Measurements from ENCODE around the gene TNNC1. TPM values are rescaled to one million over a fixed set of nuclear protein-coding genes. Genes with fewer than 3 reads are reported as not detected.

Gene TNNC1
- total and polyA plus RNA-seq, 9 of the 15 experiments (the other 6 are each of a cell fraction or from before 2014, with no cell fraction given): 0.08 to 0.85 (median 0.42) TPM; not detected in 4

- Histone ChIP-seq H3K27ac (ENCODE audit: extremely low read depth, low read depth, low read length) (no peak overlapping the region), H3K27me3 (ENCODE audit: control insufficient read depth in 2 of 2, insufficient read depth in 2 of 2, low read length in 2 of 2) (peaks cover 0 to 4% of the 10 kb centered on the region in 2 experiments; a peak in 1 of 5 replicates), H3K79me2 (ENCODE audit: control insufficient read depth, insufficient read depth, low read length) (no peaks in the 10 kb centered on the region), H3K36me3 (ENCODE audit: control insufficient read depth, insufficient read depth, low read length) (no peaks in the 10 kb centered on the region), H3K9ac (ENCODE audit: insufficient read depth in 1 of 2, low read depth in 2 of 2, low read length in 2 of 2) (0 out of 4 replicates have a peak overlapping the region, but pooled peaks of 1 of the 2 experiments have one; percentile 52), H3K4me2 (ENCODE audit: insufficient read depth, low read length) (no peak overlapping the region), H3K4me3 (no peak overlapping the region), H4K20me1 (replicated peaks; ENCODE audit: control insufficient read depth, insufficient read depth, low read length) (no peaks in the 10 kb centered on the region), H3K9me3 (replicated peaks; ENCODE audit: control insufficient read depth, insufficient read depth, low read depth, low read length) (no peaks in the 10 kb centered on the region), H3K4me1 (replicated peaks in 1 of 2; ENCODE audit: control insufficient read depth in 2 of 2, insufficient read depth in 2 of 2, low read length in 2 of 2) (peaks cover 0 to 37% of the 10 kb centered on the region in 2 experiments; a peak in 2 of 5 replicates), H2AFZ (ENCODE audit: low read depth, low read length) (no peak overlapping the region), H3K9me1 (ENCODE audit: control insufficient read depth, insufficient read depth, low read length) (no peaks in the 10 kb centered on the region)
- 47% methylated on average over 3 of the region's 4 CpGs for WGBS (ENCODE audit: insufficient coverage, low coverage, missing lambda C conversion rate)
- BruUV-seq (replicated peaks): no TSS peak
- in situ Hi-C loops (cut with MboI): loop anchor here (10.0 kb wide), 1 partner anchor 151 kb away; no protein-coding TSS in a partner anchor
- ATAC-seq (no peak), DNase-seq (ENCODE audit: extremely low read depth in 1 of 4, low spot score in 3 of 4) (no peak), FAIRE-seq (no peak)
- POLR2A ChIA-PET: interaction anchor here (0.6 to 1.3 kb wide), 3 partner anchors 34 to 77 kb away, joined by 3 read pairs; no protein-coding TSS in a partner anchor
- intact Hi-C loops (cut with micrococcal nuclease): loop anchor here (5.0 kb wide), 3 partner anchors 154 to 444 kb away; no protein-coding TSS in a partner anchor
- CTCF ChIA-PET (ENCODE audit: low intra/inter-chr PET ratio): interaction anchor here (1.8 to 2.2 kb wide), 2 partner anchors 17 to 34 kb away, joined by 7 to 8 read pairs; no protein-coding TSS in a partner anchor
- TF ChIP-seq THRA (IDR thresholded peaks at IDR 0.05): no peak
- TF ChIP-seq ARID1B (IDR thresholded peaks at IDR 0.05): no peak
- no peak for TF ChIP-seq CREB1 (IDR thresholded peaks at IDR 0.05)
- TF ChIP-seq CREB1 (CRISPR knock-in tag; IDR thresholded peaks at IDR 0.05): no peak
- no peak for TF ChIP-seq POU5F1 (IDR thresholded peaks at IDR 0.05; ENCODE audit: borderline replicate concordance, low read depth, low read length, partially characterized antibody)
- TF ChIP-seq YBX1 (IDR thresholded peaks at IDR 0.05): no peak
- TF ChIP-seq CTCFL (IDR thresholded peaks at IDR 0.05; ENCODE audit: borderline replicate concordance, insufficient read depth, low read depth, low read length, poor library complexity, severe bottlenecking): no peak
- TF ChIP-seq ATF2 (CRISPR knock-in tag; IDR thresholded peaks at IDR 0.05): no peak
- TF ChIP-seq NKRF (IDR thresholded peaks at IDR 0.05; ENCODE audit: borderline replicate concordance): no peak
Observed at GRCh38 chr3:52446042-52446441, 7.8 kb downstream of the TNNC1 start.

Measured in K562 (cell line).